DMS53 (cell line): ENCODE results near the gene ANTKMT.
"Not testable (repeated sequence)": the region's sequence is repeated elsewhere in the genome, so short reads cannot be mapped to it uniquely, and the experiment has no call there.

Source experiments
- DNase-seq: peaks from one replicate; lab custom pipeline; 2025; lab: John Stamatoyannopoulos, UW

The ANTKMT gene

GRCh38 chr16:728131-728889 is 7.4 kb downstream of the ANTKMT start:
- DNase-seq = peak; percentile 97

GRCh38 chr16:728890-729744 is 8.2 kb downstream of the ANTKMT start:
- DNase-seq = no peak

- DNase-seq = no peak
Observed at GRCh38 chr16:729768-730665, 9.1 kb downstream of the ANTKMT start.

GRCh38 chr16:730666-731509 is 9.9 kb downstream of the ANTKMT start:
- DNase-seq = no peak

GRCh38 chr16:732332-732731 is 11.4 kb downstream of the ANTKMT start:
- no peak for DNase-seq

GRCh38 chr16:732936-733335 is 12.0 kb downstream of the ANTKMT start:
- no peak for DNase-seq

GRCh38 chr16:733382-734207 is 12.6 kb downstream of the ANTKMT start:
- no peak for DNase-seq

GRCh38 chr16:734208-734980 is 13.4 kb downstream of the ANTKMT start:
- DNase-seq = no peak

- no peak for DNase-seq
Observed at GRCh38 chr16:734981-735881, 14.3 kb downstream of the ANTKMT start.

GRCh38 chr16:735982-736453 is 15.1 kb downstream of the ANTKMT start:
- DNase-seq = no peak

- no peak for DNase-seq
Observed at GRCh38 chr16:736936-737481, 16.1 kb downstream of the ANTKMT start.

- DNase-seq = peak; percentile 47
Observed at GRCh38 chr16:739560-740458, 18.9 kb downstream of the ANTKMT start.

GRCh38 chr16:740459-740763 is 19.5 kb downstream of the ANTKMT start:
- peak; percentile 41 for DNase-seq

GRCh38 chr16:740764-741505 is 20.0 kb downstream of the ANTKMT start, which contains the start of gene CIAO3:
TSS of gene CIAO3 (minus strand) at chr16:740997. CDS start at chr16:740985, 12 bp downstream.
- DNase-seq = peak; percentile 93

- no peak for DNase-seq
Observed at GRCh38 chr16:741986-742629, 21.2 kb downstream of the ANTKMT start.

- DNase-seq = not testable (repeated sequence)
Observed at GRCh38 chr16:742894-743293, 21.9 kb downstream of the ANTKMT start.
